GM18909 (cell line): ENCODE measurements around the gene TRIO.

Experiments
- ATAC-seq: cut with Tn5 transposase; IDR thresholded peaks from one replicate; pipeline ENCODE4 v1.9.1; 2021; ENCODE audit warnings: mild to moderate bottlenecking; ENCODE audit not compliant: unreplicated experiment, poor library complexity

Gene TRIO

DNA sequence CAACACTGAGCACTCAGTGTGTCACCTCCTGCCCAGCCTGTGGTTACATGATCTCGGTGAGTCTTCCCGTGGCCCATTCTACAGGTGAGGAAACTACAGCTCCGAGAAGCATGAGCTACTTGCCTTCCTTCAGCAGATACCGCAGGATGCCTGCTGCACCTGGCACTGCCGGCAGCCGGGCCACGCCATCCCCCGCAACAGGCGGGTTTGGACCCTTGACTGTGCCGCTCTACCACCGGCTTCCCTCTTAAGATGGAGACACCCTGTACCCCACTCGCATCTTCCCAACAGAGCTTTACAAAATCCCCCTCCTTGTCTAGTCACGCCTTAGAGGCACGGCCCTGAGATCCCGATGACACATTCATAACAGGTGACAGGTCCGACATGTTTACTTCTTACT lies 363.5 kb downstream of the TRIO start:
- no peak for ATAC-seq

DNA sequence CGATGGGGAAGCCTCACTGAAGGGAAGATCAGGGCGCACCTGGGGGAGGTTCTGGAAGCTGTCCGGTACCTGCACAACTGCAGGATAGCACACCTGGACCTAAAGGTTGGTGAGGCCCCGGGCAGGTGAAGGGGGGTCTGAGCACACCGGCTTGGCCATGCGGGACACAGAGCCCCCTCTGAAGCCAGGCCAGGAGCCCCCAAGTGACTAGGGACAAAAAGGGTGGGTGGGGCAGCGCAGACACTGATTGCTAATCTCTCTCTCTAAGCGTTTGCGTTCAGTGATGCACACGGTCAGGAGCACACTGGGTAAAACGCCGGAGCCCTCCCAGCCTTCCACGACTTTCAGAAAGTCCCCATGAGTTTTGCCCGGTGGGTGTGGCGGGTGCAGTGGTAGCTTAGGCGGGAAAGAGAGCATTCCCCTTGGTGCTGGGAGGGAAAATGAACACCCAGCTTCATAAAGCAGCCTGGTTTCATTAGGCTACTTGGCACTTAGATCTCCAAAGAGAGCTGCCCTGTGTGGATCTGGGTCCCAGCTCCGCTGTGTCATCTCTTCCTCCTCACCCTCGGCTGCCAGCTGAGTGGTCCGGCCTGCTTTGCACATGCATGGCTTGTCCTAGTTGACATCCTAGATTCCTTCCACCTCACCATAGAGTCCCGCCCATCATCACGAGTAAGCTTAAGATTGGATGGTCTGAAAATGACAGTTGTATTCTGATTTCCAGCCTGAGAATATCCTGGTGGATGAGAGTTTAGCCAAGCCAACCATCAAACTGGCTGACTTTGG lies 364.2 kb downstream of the TRIO start:
- ATAC-seq: no peak

DNA sequence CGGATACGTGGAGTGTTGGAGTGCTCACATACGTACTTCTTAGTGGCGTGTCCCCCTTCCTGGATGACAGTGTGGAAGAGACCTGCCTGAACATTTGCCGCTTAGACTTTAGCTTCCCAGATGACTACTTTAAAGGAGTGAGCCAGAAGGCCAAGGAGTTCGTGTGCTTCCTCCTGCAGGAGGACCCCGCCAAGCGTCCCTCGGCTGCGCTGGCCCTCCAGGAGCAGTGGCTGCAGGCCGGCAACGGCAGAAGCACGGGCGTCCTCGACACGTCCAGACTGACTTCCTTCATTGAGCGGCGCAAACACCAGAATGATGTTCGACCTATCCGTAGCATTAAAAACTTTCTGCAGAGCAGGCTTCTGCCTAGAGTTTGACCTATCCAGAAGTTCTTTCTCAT lies 364.9 kb downstream of the TRIO start:
- ATAC-seq: no peak

DNA sequence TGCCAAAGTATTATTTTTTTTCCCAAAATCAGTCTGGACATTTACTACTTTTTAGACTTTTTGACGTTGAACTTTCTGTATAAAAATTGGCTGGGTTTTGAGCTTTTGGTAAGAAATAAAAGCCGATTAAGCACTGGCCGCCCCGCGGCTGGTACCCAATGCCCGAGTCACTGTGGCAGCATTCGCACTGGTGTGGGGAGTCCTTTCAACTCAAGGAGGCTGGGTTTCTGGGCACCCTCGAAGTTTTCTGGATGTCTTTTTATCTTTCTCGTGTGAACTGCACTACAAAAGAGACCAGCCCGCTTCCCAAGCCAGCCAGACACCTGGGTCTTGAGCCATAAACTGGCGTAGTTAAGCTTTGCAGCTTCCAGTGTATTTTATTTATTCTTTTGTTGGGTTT lies 366.4 kb downstream of the TRIO start:
- no peak for ATAC-seq

DNA sequence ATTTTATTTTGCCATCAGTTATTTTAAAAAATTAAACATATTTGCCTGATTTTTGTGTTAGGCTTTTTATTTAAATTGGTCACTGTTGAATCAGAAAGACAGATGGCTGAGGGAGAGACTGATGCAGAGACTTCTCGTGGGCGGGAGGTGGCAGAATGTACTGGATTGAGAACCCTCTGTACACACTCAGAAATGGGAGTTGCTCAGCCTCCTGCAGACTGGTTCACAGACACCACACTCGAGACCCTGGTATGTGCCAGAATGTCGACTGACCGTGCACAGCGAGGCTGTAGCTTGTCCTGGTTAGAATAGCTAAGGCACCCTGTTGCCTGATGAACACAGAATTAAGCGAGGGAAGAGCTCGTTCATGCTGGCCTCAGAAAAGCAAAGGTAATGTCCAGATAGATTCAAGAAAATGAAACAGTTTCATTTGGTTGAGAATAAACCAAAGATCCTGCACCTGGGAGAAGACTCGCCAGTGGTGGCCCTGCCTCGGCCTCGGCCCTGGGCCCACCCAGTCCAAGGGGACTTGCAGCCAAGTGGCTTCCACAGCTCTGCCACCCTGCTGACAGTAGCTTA lies 367.1 kb downstream of the TRIO start:
- no peak for ATAC-seq

DNA sequence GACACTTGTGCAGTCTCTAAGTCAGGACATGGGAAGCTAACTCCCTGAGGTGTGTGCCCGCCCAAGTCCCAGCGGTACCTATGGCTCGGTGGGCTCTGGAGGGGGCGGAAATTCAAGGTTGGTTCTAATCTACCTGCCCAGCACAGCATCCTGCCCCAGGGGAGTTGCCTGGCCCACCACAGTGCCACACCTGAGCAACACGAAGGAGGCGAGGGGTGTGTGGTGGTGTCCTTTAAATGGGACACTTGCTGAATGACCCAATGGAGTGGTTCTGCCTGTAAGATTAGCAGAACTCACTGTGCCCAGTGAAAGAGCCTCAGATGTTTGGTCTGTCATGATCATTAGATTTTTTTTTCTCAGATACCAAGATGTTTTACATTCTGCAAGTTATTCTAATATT lies 367.7 kb downstream of the TRIO start:
- ATAC-seq: no peak

DNA sequence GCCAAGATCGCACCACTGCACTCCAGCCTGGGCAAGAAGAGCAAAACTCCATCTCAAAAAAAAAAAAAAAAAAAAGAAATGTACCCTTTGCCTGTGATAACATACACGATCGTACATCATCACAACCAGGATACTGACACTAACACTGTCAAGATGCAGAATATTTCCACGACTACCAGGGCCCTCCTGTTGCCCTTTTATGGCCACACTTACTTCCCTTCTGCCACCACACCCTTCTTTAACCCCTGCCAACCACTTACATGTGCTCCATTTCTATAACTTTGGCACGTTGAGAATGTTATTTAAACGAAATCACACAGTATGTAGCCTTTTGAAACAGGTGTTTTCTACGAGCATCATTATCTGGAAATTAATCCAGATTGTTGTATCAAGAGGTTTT lies 369.4 kb downstream of the TRIO start:
- no peak for ATAC-seq

DNA sequence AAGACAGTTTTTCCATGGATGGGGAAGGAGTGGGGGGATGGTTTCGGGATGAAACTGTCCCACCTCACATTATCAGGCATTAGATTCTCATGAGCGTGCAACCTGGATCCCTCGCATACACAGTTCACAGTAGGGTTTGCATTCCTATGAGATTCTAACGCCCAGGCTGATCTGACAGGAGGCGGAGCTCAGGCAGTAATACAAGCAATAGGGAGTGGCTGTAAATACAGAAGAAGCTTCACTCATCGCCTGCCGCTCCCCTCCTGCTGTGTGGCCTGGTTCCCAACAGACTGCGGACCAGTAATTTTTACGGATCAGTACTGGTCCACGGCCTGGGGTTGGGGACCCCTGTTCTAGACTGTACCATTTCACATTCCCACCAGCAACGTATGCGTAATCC lies 370.1 kb downstream of the TRIO start:
- ATAC-seq: no peak

DNA sequence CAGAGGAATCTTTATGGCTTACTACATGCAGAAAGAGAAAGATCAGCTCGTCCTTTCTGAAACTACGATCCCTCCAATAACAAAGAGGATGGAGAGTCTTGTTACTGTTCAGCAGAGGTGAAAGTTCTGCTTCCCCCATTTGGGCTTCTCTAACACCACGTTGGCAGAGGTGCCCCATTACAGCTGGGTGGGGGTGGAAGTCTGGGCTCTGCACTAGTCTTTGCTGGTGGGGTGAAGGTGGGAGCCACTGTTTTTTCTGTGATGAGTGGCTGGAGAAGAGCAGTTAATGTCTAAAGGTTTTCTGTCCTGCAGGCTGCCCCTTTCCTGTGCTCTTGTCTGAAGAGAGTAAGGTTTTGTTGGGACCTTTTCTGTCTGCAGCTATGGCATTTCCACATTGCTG lies 373.8 kb downstream of the TRIO start:
- no peak for ATAC-seq

DNA sequence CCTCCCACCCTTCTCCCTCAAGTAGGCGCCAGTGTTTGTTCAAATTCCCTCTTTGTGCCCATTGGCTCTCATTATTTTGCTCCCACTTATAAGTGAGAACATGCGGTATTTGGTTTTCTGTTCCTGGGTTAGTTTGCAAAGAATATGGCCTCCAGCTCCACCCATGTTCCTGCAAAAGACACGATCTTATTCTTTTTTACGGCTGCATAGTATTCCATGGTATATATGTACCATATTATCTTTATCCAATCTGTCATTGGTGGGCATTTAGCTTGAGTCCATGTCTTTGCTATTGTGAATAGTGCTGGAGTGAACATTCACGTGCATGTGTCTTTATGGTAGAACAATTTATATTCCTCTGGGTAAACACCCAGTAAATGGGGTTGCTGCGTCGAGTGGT lies 375.5 kb downstream of the TRIO start:
- no peak for ATAC-seq

DNA sequence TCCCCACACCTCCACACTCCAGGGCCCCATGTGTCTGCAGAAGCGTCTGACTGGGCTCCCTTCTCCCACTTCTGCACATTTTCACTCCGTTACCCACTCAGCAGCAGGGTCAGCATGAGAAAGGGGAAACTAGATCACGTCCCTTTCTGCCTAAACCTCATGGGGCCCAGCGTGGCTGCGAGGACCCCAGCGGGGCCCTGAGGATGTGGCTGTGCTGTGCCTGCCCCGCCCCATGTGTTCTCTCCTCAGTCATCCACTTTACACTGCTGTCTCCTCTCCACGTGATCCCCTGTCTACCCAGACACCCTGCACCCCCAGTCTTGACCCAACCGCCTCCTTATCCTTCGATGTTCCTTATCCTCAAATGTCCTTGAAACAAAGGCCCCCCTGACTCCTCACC lies 378.6 kb downstream of the TRIO start:
- no peak for ATAC-seq

DNA sequence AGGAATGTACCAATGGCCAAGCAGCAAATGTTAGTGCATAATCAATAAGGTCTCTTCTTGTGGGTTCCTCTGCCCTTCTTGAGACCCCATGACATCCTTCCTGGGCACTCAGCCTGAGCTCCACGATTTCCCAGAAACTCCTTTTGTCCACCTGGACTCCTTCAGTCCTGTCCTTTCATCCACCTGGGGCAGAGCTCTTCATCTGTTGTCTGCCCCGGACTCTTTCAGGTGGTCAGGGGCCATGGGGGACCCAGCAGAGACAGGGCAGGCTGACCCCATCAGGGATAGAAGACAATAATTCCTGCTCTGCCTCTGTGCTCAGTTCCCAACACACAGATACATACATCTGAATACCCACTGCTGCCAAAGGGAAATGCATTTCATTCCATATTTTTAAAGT lies 379.6 kb downstream of the TRIO start:
- ATAC-seq: no peak

DNA sequence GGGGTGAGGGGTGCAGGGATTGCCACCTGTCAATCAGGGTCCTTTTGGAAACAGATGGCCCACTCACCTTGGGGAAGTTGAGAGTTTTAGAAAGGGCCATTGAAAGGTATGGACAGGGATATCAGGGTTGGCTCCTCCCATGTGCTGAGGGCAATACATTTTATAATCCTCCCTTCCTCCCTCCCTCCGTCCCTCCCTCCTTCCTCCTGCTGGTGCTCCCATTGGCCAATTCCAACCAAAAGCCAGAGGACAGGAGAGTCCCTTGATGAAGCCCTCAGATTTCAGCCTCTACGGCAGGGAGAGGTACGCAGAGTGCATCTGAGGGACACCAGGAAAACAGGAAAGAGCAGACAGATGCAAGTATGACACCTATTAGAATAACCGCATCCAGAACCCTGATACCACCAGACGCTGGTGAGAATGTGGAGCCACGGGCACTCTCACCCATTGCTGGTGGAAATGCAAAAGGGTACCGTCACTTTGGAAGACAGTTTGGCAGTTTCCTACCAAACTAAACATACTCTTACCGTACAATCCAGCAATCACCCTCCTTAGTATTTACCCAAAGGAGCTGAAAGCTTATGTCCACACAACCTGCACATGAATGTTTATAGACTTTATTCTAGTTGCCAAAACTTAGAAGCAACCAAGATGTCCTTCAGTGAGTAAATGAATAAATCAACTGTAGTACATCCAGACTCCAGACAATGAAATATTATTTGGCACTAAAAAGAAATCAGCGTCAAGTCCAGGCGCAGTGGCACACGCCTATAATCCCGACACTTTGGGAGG lies 380.3 kb downstream of the TRIO start:
- ATAC-seq: no peak

DNA sequence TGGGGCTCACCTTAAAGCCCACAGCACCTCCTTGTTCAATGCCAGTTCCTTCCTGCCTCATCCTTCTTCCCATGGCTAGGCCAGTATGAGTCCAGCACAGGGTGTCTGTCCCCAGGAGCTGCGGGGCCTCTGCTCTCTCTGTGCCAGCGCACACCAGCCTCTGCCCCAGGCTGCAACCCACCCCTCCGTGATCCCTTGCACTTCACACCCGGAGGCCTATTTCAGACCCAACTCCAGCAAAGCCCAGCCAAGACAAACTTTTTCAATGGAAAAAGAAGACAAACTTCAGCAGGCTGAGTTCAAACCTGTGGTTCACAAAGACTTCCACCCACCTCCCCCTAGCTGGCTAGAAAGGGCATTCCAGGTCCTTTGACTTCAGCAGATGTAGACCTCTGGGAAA lies 382.3 kb downstream of the TRIO start:
- ATAC-seq: no peak

DNA sequence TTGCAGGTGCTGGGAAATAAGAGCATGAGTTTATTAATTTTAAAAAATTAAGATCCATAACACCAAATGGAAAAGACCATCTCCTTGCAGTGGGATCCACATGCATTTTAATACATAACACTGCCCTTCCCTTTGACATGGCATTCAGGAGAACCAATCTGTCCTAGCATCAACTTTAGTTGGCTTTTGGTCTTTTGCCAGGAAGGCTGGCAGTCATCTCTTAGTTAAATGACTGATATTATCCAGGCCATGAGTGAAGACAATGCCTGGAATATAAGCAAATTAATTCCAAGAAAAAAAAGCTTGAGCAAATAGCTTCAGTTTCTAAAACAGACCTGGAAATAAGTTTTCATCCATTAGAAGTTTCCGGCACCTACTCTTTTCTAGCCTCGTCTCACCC lies 383.4 kb downstream of the TRIO start:
- no peak for ATAC-seq

DNA sequence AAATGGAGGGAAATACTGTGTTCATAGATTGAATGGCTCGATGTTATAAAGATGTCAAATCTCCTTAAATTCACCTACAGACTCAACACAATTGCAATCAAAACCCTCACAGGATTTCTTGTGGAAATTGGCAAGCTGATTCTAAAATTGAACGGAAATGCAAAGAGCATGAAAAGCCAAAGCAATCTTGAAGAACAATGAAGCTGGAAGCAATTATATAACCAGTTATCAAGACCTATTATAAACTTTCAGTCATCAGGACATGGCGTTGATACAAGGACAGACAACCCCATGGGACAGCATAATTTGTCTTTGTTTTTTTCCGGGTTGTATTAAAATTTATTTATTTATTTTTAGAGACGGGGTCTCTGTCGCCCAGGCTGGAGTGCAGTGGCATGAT lies 385.0 kb downstream of the TRIO start:
- no peak for ATAC-seq

DNA sequence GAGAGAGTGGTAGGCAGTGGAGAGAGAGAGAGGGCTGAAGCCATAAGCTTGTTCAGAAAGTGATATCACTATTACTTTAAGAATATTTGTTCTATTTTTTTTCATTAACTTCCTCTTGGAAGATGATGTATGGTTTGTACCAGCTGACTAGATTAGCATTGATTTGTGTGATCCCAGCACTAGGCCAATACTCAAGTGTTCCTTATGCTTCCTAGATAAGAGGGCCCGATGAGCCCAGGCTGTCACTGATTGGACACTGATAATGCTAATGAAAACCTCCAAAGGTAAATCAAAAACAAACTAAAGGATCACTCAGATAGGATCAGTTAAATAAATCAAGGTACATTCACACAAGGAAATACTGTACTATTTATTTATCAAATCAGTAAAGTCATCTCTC lies 385.8 kb downstream of the TRIO start:
- no peak for ATAC-seq

DNA sequence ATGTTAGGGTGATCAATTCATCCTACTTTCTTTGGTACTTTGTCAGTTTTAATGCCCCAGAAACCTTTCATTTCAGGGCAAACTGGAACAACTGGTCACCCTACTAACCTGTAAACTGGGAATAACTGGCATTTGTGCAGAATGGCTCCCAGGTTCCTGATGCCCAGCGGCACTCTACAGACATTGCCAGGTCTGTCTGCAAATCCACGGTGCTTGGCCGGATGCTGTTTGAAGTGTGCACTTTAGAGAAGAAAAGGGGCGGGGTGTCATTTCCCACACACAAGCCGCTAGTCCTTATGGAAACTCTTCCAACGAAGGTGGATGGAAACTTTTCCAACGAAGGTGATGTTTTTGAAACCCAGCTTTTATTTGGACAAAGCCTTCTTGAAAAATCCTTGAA lies 388.5 kb downstream of the TRIO start:
- no peak for ATAC-seq

DNA sequence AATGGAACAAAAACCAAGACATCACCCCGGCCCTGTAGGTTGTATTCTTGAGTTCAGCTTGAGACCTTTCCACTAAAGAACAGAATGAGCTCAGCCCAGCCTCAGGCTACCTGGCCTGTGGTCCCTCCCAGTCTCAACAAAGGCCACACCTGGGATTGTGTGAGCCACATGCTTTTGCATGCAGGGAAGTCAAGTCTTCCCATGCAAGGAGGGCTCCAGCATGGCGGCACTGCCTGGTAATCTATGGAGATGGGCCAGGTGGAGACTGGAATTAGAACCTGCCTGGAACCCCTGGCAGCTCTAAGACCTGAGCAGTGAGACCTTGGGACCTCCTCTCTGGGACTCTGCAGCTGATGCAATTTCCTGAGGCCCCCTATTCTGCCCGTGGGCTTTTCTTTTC lies 389.0 kb downstream of the TRIO start:
- no peak for ATAC-seq

DNA sequence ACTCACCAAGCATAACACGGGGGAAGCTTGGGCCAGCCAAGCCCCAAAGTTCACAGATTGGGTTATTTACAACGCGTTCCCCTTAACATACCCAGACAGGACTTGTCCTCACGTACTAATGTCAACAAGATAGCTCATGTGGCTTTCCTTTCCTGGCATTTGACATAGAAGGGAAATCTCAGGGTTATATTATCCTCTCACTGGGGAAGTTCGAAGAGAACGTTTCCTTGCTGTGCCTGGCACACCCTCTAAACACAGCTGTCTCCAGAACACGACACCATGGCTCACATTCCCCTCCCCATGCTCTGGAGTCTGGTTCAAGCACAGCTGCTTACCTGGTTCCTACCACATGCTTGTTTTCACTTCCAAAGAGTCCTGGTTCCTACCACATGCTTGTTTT lies 391.6 kb downstream of the TRIO start:
- no peak for ATAC-seq

DNA sequence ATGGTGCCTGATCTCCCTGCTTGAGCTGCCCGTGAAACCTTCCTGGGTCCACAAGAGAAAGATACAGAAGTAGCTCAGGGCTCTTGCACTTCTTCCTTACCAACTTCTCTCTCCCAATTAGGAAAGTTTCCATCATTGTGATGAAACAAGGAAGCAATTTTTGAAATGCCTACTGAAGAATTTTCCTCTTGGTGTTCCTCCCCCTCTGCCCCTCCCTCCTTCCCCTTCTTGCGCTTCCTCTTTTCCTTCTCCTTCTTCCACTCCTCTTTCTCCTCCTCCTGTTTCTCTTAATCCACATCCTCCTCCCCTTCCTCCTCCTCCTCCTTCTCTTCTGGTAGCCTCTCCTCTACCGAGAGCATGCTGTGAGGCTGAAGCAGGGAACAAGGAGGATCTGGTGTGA lies 402.2 kb downstream of the TRIO start:
- no peak for ATAC-seq

DNA sequence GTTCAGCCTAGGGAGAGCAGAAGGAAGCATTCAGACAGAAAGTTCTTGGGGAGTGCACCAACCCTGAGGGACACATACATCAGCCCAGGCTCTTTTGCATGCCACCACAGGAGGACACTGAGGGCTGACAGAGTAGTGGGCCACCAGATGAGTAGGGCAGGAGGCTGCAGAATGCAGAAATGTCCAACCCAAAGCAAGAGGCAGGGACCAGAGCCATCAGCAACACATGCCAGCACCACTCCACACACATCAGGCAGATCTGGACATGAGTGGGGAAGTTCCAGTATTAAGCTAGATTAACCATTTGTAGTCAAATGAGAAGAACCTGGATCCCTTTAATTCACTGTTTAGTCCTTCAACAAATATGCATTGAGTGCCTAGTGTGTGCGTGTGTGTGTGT lies 402.7 kb downstream of the TRIO start:
- no peak for ATAC-seq
